Ovary (tissue), 3 donors: ENCODE results near the gene GNAT2.

Experiments
- POLR2A ChIP-seq: fragments of 450-650 bp; IDR thresholded peaks from one replicate; pipeline ENCODE4 v1.6.1; 2017; ENCODE audit warnings: antibody characterized with exemption, mild to moderate bottlenecking, moderate library complexity
- TF ChIP-seq, protein P1 (sequence below), 3 donors: fragments of 450-650 bp in 2 of 3; fragments of 200-600 bp in 1 of 3; IDR thresholded peaks; one replicate each; pipeline versions ENCODE4 v1.5.1 to v1.8.0; 2016 to 2022; ENCODE audit warnings: antibody characterized with exemption in 3 of 3, mild to moderate bottlenecking in 1 of 3
- donor health status: DM: no; HTN: no; CAD: no.

DNA sequence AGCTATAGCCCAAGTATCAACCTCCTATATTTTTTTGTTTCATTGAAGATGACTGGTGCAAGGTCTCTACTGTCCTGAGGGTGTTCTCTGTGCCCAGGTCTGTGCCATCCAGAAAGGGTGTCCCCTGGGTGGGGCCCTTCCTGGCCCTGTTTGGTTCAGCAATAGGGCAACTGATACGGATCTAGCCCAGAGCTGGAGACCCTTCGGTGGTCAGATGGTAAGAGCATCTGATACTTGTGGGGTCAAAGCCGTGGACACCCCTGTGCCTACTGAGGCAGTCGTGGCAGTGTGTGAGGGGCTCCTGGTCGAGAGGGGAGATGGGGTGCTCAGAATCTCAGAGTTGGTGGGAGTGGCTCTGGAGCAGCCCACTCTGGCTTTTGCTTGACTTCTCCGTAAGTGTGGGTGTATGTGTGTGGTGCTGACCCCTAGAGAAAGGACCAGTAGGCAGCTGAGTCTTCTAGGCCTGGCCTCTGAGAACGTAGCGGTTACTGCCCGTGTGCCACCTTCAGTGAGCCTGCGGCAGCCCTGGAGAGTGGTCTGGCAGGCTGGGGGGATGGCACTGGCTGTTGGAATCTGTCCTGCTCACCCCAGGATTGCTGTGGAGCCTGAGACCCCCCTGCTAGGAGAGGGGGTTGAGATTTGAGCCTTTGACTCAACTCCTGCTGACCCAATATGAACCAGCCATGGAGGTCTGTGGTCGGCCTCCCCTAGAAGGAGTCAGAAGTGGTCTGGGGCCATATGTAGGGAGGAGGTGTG, 2.9 kb upstream of the GNAT2 start:
- TF ChIP-seq, protein P1, sequence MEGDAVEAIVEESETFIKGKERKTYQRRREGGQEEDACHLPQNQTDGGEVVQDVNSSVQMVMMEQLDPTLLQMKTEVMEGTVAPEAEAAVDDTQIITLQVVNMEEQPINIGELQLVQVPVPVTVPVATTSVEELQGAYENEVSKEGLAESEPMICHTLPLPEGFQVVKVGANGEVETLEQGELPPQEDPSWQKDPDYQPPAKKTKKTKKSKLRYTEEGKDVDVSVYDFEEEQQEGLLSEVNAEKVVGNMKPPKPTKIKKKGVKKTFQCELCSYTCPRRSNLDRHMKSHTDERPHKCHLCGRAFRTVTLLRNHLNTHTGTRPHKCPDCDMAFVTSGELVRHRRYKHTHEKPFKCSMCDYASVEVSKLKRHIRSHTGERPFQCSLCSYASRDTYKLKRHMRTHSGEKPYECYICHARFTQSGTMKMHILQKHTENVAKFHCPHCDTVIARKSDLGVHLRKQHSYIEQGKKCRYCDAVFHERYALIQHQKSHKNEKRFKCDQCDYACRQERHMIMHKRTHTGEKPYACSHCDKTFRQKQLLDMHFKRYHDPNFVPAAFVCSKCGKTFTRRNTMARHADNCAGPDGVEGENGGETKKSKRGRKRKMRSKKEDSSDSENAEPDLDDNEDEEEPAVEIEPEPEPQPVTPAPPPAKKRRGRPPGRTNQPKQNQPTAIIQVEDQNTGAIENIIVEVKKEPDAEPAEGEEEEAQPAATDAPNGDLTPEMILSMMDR (IDR thresholded peaks at IDR 0.05): no peak
- TF ChIP-seq POLR2A: no peak
